Right ventricle myocardium inferior (tissue), 1 donor: ENCODE data around the gene CCDC71L. TPM values are rescaled to one million over a fixed set of nuclear protein-coding genes. Genes with fewer than 3 reads are reported as not detected.
"Not testable (repeated sequence)": the region's sequence is repeated elsewhere in the genome, so short reads cannot be mapped to it uniquely, and the experiment has no call there.

Experiments
- ATAC-seq: fragments of 200-7000 bp; cut with Tn5 transposase; one replicate; pipeline ENCODE4 v1.9.1; 2020; ENCODE audit warnings: mild to moderate bottlenecking, moderate library complexity
- DNase-seq: peaks from one replicate; pipeline ENCODE4 v3.0.0; 2021; ENCODE audit errors: missing footprints
- intact Hi-C: fragments of 100-400 bp; cut with DNase I; formaldehyde crosslinking; loops from one replicate; pipeline ENCODE4 v1.11.0; 2022
- long read RNA-seq: library from polyadenylated mRNA; unstranded; transcript quantifications from one replicate; pipeline ENCODE4 v2.0.0, GENCODE V29; 2021
- total RNA-seq: library from RNA; stranded (reverse); fragmentation: NEBNext Ultra II Directional; extraction: Animal tissue kit (Norgen Biotek cat#: 25700); gene quantifications from one replicate; pipeline ENCODE4 v1.2.1, GENCODE V29; 2021
- donor health status: DM: no; HTN: yes; CAD: no; lungs with severe emphysema.

Gene CCDC71L
- total RNA-seq: 6.9 TPM
- long read RNA-seq, full-length matches to known transcripts: 6 of 6 reads
- long read RNA-seq, partial matches to known transcripts: 0 of 6 reads
- long read RNA-seq, other reads (novel, unspliced or antisense): 0 of 6 reads

DNA sequence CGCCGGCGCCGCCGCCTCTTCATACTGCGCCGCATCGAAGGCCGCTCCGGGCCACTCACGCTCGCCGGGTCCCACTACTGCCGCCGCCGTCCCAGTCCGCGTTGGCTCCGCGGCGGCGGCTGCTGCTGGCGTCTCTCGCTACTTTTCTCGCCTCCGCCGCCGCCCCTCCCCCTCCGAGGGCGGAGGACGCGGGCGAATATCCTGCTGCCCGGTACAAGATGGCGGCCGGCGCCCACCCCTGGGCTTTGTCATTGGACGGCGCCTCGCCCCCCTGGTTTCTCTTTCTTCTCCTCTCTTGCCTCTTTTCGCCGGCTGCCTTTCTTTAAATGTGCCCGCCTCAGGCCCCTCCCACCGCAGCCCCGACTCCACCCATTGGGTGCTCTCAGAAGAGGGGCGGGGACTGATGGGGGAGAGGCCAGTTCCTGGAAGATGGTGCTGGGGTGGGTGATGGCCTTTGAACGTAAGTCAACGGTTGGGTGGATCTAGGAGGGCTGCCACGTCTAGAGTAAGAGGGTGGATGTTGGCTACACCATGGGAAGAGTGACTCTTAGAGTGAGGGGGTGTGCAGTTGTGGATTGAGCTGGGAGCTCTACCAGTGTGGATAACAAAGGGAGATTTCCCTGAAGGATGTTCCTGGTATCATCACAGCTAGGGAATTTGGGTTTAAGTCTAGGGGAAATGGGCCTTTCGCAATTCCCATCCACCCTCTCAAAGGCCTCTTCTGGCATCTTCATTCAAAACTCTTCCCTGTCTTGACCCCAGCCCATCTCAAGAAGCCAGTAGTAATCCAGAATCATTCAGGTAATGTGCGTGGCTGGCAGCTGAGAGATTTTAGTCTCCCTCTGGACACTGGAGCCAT, at the start of gene CCDC71L:
Gene CCDC71L (minus strand): TSS at position 297 of the 859 bp plus-strand sequence. CDS start 262 bp downstream, at position 35.
- peak; percentile 98 for ATAC-seq
- intact Hi-C loops: loop anchor here (2.0 to 5.0 kb wide), 3 partner anchors 76 to 506 kb away; partner anchors contain the start of gene HBP1
- DNase-seq: peak; percentile 98

DNA sequence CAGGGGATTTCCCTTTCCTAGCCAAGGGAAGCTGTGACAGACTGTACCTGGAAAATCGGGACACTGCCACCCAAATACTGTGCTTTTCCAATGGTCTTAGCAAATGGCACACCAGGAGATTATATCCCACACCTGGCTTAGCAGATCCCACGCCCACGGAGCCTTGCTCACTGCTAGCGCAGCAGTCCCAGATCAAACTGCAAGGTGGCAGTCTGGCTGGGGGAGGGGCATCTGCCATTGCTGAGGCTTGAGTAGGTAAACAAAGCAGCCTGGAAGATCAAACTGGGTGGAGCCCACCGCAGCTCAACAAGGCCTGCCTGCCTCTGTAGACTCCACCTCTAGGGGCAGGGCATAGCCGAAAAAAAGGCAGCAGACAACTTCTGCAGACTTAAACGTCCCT, 48.6 kb upstream of the CCDC71L start:
- ATAC-seq, intact Hi-C loops: not testable (repeated sequence)
- peak; percentile 48 for DNase-seq

DNA sequence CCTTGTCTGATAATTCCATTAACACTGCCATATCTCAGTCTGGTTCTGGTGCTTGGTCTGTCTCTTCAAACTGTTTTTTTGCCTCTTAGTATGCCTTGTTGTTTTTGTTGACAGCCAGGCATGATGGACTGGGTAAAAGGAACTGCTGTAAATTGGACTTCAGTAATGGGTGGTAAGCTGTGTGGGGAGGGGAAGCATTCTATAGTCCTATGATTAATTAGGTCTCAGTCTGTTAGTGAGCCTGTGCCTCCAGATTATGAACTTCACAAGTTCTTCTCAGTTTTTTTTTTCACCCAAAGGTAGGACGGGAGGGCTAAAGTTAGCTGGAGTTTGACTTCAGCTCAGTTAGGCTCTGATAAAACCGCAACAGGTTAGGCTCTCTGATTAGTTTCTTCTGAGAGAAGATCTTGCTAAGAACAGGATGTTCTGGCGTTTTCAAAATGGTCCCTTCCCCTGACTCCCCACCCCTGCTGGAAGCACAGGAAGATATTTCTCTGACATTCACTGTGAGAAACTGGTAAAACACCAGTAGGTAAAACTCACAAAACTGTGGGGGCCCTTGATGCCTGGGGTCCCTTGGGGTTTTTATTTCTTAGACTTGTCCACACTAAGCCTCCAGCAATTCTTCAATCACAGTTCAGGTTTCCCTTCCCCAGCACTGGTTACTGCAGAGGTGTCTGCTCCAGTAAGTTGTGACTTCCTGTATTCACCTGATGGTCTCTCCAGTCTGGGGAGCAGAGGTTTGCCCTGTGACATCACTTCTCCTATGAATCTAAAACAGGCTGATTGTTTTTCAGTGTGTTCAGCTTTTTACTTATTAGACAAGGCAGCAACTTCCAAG, 43.3 kb upstream of the CCDC71L start:
- ATAC-seq (no peak), DNase-seq (no peak)
- intact Hi-C loops: no loop called here

DNA sequence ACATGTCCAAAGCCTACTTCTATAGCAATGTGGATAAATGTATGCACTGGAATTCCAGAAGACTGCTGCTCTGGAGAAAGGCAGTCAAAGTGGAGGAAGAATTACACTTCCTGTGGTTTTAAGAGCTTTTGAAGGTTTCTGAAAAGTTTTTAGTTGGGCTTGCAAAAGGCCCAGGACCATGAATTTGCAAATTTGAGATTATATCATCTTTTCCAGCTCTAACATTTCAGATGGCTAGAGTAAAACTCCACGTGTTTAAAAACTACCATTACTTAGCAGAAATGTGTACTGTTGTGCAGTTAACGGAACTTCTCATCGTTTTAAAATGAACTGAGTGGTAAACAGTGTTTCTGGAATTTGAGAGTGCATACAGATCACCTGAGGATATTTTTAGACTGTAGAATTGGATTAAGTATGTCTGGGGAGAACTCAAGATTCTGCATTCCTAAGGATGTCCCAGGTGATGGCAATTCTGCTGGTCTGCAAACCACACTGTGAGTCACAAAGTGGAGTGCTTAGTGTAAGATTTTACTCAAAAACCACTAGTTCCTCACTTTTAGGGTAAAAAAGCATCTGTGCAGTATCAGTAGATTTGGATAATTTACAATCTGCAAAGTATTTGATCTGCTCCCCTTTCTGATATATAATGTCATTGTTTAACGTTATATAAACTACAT, 32.9 kb upstream of the CCDC71L start:
- ATAC-seq (no peak), DNase-seq (no peak)
- intact Hi-C loops: no loop called here

DNA sequence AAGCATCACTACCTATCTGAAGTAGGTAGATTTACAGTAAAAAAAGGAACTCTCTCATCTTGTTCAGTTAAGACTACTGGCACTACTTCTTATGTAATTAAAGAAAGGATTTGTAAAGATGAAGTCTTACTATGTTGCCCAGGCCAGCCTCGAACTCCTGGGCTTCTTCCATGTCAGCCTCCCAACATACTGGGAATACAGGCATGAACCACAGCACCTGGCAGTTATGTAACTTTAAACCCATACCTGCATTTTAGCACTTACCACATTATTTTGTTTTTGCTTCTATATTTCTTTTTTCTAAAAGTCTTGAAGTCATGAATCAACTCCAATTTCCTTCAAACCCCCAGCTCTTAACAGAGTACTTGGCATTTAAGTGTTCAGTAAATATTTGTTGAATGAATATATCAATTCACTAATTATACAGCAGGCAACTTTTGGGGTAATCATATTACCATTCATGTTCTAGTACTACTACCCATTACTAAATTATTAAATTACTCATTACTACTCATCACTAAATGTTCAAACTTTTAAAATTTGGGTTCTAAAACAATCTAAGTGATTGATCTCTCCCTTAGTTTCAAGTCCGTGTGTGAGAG, 31.6 kb upstream of the CCDC71L start:
- ATAC-seq: no peak
- no peak for DNase-seq
- intact Hi-C loops: no loop called here

DNA sequence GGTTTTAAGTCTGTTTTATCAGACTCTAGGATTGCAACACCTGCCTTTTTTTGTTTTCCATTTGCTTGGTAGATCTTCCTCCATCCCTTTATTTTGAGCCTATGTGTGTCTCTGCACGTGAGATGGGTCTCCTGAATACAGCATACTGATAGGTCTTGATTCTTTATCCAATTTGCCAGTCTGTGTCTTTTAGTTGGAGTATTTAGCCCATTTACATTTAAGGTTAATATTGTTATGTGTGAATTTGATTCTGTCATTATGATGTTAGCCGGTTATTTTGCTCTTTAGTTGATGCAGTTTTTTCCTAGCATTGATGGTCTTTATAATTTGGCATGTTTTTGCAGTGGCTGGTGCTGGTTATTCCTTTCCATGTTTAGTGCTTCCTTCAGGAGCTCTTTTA, 27.2 kb upstream of the CCDC71L start:
- intact Hi-C loops, DNase-seq, ATAC-seq: not testable (repeated sequence)

DNA sequence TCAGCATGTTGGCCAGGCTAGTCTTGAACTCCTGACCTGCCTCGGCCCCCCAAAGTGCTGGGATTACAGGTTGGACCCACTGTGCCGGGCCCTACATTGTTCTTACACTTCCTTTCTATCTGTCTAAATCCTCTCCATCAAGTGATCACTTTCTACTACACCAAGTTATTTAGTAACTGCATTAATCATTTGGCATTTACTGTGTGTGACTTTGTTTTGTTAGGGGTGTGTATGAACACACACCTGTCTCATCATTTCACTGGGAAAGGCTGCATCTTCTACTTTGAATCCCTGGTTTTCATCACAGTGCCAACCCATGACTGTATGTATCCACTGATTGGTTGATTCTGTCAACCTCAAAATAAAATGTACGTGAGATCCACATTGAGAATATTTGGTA, 23.0 kb upstream of the CCDC71L start:
- intact Hi-C loops: no loop called here
- ATAC-seq (no peak), DNase-seq (no peak)

DNA sequence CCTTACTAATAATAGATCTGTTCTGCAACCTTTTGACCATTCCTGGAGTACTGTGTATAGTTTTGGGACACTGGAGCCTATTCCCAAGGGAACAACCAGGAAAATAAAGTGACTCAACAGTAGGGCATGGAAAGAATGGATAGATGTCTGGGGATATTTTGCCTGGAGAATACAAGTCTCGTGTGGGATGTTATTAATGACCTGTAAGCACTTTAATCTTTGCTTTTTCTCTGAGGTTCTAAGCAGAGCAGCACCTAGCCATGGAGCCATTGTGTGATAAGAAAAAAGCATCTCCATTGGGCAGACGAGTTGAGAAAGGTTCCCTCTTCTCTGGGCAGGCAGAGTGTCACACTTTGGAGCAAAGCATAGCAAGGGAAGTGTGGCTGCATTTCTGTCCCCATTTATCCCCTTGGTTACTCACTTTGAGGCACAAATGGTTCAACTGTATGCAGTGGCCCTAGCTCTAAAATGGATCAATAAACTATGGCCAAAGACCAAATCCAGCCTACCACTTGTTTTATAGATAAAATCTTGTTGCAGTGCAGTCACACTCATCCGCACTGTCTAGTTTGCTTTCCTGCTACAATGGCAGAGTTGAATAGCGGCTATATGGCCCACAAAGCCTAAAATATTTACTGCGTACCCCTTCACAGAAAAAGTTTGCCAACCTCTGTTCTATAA, 21.0 kb upstream of the CCDC71L start:
- DNase-seq (no peak), ATAC-seq (no peak)
- intact Hi-C loops: no loop called here

DNA sequence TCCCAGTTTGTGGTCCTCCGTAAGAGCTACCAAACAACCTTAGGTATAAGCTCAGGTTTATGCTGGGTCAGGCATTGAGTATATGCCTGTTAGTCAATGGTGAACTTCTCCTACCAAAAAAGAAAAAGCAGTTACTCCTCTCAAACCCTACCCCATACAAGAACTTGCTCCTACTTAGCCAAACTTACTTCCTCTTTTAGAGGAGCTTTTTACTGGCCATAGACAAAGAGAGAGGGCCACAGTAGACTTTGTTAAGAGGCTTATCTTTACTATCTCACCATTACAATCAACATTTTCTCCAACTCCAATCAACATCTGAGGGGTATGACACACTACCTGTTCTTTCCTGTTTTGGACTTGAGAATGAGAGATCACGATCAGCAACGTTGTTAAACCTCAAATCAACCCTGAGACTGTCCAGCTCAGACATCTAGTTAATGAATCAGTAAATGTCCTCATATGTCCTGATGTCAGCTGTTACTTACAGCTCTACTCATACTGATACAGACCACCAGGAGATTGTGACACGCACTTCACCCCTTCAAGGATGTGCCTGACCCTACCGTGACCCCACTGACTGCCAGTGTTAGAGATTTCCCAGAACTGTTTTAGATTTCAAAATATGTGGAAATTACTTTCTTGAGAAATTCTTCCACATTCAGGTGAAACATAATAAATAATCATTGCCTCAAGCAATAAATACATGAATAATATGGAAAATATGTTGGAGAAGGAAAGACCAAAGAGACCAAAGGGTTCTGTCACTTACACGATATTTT, 18.4 kb upstream of the CCDC71L start:
- ATAC-seq (no peak), DNase-seq (no peak)
- intact Hi-C loops: no loop called here

DNA sequence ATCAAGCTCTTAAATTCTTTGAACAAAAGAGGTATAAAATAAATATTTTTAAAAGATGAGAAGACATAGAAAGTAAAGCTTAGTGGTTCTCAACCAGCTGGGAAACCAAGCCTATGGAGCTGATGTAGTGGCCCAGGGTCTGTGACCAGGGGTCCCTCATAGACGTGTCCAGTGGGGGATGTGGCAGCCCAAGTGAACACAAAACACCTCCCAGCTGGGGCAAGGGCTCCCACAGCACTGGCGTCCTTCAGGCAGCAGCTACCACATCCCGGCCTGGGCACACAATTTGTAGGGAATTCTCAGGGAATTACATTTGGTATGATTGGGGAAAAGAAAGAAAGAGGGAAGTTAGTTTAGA, 17.8 kb upstream of the CCDC71L start:
- ATAC-seq: no peak
- intact Hi-C loops: no loop called here
- no peak for DNase-seq

DNA sequence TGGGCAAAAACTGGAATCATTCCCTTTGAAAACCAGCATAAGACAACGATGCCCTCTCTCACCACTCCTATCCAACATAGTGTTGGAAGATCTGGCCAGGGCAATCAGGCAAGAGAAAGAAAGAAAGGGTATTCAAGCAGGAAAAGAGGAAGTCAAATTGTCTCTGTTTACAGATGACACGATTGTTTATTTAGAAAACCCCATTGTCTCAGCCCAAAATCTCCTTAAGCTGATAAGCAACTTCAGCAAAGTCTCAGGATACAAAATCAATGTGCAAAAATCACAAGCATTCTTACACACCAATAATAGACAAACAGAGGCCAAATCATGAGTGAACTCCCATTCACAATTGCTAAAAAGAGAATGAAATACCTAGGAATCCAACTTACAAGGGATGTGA, 15.5 kb upstream of the CCDC71L start:
- DNase-seq, ATAC-seq, intact Hi-C loops: not testable (repeated sequence)

DNA sequence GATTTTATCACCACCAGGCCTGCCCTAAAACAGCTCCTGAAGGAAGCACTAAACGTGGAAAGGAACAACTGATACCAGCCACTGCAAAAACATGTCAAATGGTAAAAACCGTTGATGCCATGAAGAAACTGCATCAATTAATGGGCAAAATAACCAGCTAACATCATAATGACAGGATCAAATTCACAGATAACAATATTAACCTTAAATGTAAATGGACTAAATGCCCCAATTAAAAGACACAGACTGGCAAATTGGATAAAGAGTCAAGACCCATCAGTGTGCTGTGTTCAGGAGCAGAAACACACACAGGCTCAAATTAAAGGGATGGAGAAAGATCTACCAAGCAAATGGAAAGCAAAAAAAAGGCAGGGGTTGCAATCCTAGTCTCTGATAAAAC, 12.7 kb upstream of the CCDC71L start:
- ATAC-seq, intact Hi-C loops, DNase-seq: not testable (repeated sequence)

DNA sequence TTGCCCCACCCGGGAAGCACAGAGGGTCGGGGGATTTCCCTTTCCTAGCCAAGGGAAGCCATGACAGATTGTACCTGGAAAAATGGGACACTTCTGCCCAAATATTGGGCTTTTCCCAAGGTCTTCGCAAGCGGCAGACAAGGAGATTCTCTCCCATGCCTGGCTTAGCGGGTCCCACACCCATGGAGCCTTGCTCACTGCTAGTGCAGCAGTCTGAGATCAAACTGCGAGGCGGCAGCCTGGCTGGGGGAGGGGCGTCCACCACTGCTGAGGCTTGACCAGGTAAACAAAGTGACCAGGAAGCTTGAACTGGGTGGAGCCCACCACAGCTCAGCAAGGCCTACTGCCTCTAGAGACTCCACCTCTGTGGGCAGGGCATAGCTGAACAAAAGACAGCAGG, 11.0 kb upstream of the CCDC71L start:
- intact Hi-C loops, DNase-seq, ATAC-seq: not testable (repeated sequence)

DNA sequence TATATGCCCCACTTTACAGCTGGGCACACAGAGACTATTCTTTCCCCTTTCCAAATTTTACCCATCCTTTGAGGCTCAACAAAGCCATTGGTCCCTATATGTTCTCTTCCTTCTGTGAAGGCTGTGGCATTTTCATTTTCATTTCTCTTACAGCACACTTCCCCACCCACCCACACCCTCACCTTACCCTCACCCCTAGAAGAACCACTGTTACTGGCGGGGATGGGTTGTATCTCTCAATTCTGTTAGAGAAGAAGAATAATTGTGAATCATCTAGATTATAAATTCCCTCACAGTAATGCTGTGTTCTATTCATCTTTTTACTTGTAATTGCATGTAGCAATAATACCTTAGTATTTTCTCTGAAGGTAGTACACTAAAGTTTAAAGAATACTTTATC, 10.2 kb upstream of the CCDC71L start:
- ATAC-seq (no peak), DNase-seq (no peak)
- intact Hi-C loops: no loop called here

DNA sequence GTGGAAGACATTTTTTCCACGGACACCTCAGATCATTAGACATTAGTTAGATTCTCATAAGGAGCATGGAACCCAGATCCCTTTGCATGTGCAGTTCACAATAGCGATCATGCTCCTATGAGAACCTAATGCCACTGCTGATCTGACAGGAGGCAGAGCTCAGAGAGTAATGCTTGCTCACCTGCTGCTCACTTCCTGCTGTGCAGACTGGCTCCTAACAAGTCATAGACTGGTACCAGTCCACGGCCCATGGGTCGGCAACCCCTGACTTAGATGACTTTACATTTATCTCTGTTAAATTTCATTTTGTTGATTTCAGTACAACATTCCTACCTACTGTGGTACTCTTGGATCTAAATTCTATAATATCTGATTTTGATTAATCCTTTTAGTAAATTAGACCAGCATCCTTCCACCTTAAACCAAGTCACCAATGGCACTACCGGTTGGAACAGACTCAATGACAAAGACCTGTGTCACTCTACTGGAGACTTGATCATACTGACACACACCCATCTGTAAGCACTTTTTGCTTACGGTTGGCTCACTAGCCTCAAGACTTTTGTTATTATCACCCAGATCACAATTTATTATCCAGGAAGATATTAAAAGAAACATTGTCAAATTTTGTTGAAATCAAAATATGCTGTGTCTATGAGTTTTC, 8.0 kb upstream of the CCDC71L start:
- no peak for DNase-seq
- intact Hi-C loops: no loop called here
- ATAC-seq: no peak

DNA sequence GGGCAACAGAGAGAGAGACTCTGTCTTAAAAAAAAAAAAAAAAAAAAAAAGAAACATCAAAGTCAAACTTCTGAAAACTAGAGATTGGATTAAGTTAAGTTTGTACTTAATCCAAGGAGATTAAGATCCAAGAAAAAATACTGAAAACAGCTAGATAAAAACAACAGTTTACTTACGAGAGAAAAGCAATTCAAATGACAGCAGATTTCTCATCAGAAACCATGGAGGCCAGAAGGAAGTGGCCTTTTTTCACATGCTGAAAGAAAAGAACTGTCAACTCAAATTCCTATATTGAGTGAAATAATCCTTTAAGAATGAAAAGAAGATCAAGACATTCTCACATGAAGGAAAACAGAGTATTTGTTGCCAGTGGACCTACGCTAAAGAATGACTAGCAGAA, 5.4 kb upstream of the CCDC71L start:
- ATAC-seq: no peak
- intact Hi-C loops: no loop called here
- DNase-seq: no peak

DNA sequence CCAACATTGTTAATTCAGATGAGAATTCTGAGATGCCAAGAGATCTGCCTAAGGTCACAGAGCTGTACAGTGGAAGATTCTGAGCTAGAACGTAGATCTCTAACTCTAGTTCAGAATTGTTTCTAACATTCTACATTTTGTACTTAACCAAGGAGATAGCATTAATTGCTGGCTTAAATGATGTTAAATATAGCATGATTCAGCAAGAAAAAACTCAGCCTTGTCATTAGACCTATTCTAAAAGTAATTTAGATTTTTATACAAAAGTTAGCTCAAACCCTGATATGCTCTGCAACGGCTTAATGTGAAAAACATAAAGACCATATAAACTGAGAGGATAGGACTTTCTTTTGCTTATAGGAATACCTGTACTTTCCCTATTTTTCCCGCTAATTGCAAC, 3.4 kb upstream of the CCDC71L start:
- intact Hi-C loops: loop anchor here (5.0 kb wide), 2 partner anchors 487 to 503 kb away; partner anchors contain the start of gene HBP1
- no peak for ATAC-seq
- no peak for DNase-seq
